PC-3 (cell line): Measurements from ENCODE around the gene PTPRD.

Source experiments
- EZH2 ChIP-seq: fragments of 300-600 bp; sonication (generic); IDR thresholded peaks from one replicate; pipeline ENCODE4 v1.6.1; 2017; ENCODE audit warnings: antibody characterized with exemption, mild to moderate bottlenecking, low read length; ENCODE audit not compliant: unreplicated experiment
- EZH2phosphoT487 ChIP-seq: fragments of 300-600 bp; sonication (generic); IDR thresholded peaks from 2 replicates; pipeline ENCODE4 v1.6.1; 2018; ENCODE audit warnings: mild to moderate bottlenecking, antibody characterized with exemption, low read length, borderline replicate concordance
- TF ChIP-seq, protein P1 (sequence below): fragments of 300-600 bp; sonication (generic); conservative IDR thresholded peaks from 2 replicates; pipeline ENCODE4 v1.5.1; 2017; ENCODE audit warnings: antibody characterized with exemption, low read depth, mild to moderate bottlenecking, low read length

DNA sequence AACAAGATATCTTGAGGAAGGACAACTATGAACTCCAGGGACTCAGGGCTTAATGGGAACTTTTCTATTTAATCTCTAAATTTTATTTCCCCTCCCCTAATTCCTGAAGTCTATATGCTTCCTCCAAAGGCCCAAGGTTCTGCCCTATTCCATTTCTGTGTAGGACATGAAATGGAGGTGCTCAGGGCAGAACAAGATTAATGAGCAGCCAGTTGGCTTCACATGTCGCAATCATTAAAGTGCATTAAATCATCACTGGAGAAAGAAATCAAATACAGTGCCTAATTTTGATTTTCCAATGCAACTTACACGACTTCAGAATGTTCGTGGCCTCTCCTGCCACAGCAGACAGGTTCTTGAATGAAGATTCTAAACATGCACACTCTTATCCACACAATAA is 862.1 kb downstream of the PTPRD start:
- TF ChIP-seq, protein P1, sequence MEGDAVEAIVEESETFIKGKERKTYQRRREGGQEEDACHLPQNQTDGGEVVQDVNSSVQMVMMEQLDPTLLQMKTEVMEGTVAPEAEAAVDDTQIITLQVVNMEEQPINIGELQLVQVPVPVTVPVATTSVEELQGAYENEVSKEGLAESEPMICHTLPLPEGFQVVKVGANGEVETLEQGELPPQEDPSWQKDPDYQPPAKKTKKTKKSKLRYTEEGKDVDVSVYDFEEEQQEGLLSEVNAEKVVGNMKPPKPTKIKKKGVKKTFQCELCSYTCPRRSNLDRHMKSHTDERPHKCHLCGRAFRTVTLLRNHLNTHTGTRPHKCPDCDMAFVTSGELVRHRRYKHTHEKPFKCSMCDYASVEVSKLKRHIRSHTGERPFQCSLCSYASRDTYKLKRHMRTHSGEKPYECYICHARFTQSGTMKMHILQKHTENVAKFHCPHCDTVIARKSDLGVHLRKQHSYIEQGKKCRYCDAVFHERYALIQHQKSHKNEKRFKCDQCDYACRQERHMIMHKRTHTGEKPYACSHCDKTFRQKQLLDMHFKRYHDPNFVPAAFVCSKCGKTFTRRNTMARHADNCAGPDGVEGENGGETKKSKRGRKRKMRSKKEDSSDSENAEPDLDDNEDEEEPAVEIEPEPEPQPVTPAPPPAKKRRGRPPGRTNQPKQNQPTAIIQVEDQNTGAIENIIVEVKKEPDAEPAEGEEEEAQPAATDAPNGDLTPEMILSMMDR: no peak
- TF ChIP-seq EZH2 (no peak), EZH2phosphoT487 (no peak)
